ENCODE results near the gene EGF. TPM values are rescaled to one million over a fixed set of nuclear protein-coding genes. Genes with fewer than 3 reads are reported as not detected.

EGF gene
- total RNA-seq, 1 donor from 2014 or later, result not detected

DNA sequence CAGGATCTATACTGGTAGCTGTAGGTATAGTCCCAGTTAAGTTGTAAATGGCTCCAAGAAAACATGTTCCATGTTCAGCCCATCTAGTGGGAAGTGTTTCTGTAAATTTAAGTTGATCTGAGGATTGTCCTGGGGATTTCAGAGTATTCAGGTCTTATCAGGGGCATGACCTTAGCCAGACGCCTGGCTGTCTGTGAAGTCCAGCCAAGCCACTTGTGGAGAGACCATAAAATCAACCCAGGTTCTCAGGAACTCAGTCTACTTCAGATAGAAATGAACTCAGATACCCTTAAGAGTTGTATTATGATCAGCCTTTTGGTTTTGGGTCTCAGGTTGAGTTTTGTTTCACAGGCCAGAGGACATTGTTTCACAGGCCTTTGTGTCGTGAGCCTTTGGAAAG is 95.9 kb downstream of the EGF start:
- TF ChIP-seq, protein P1, sequence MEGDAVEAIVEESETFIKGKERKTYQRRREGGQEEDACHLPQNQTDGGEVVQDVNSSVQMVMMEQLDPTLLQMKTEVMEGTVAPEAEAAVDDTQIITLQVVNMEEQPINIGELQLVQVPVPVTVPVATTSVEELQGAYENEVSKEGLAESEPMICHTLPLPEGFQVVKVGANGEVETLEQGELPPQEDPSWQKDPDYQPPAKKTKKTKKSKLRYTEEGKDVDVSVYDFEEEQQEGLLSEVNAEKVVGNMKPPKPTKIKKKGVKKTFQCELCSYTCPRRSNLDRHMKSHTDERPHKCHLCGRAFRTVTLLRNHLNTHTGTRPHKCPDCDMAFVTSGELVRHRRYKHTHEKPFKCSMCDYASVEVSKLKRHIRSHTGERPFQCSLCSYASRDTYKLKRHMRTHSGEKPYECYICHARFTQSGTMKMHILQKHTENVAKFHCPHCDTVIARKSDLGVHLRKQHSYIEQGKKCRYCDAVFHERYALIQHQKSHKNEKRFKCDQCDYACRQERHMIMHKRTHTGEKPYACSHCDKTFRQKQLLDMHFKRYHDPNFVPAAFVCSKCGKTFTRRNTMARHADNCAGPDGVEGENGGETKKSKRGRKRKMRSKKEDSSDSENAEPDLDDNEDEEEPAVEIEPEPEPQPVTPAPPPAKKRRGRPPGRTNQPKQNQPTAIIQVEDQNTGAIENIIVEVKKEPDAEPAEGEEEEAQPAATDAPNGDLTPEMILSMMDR (IDR thresholded peaks at IDR 0.05; ENCODE audit: partially characterized antibody, unreplicated experiment), result no peak
- H3K4me1 Mint-ChIP-seq (ENCODE audit: low read depth, unreplicated experiment), result peaks cover 3% of the 10 kb centered on the region
- H3K27me3 Mint-ChIP-seq (ENCODE audit: unreplicated experiment), result no peaks in the 10 kb centered on the region
- no peak overlapping the region for H3K27ac Mint-ChIP-seq (ENCODE audit: unreplicated experiment)
- no peak overlapping the region for H3K4me3 Mint-ChIP-seq (ENCODE audit: unreplicated experiment)
- no peaks in the 10 kb centered on the region for H3K36me3 Mint-ChIP-seq (ENCODE audit: unreplicated experiment)
- no peak for DNase-seq
- H3K9me3 Mint-ChIP-seq (ENCODE audit: unreplicated experiment), result no peaks in the 10 kb centered on the region

DNA sequence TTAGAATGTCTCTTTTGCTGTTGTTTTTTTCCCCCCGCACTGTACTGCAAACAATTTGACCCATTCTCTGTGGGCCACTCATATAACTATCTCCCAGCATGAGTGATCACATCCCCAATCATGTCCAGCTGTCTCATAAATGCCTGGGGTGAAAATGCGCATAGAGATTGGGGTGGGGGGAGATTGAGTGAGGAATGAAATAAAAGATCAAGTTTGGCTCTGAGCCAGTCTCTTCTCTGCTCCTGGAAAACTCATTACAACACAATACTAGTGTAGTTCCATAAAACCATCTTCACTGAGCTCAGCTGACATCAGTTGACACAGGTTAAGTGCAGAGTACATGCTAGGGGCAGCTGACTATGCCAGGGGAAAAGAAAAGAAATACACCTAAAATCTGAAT is 96.9 kb downstream of the EGF start:
- Mint-ChIP-seq H3K36me3 (ENCODE audit: unreplicated experiment) (no peaks in the 10 kb centered on the region), H3K4me3 (ENCODE audit: unreplicated experiment) (no peak overlapping the region), H3K9me3 (ENCODE audit: unreplicated experiment) (no peaks in the 10 kb centered on the region), H3K4me1 (ENCODE audit: low read depth, unreplicated experiment) (peaks cover 3% of the 10 kb centered on the region), H3K27me3 (ENCODE audit: unreplicated experiment) (no peaks in the 10 kb centered on the region), H3K27ac (ENCODE audit: unreplicated experiment) (no peak overlapping the region)
- DNase-seq, result no peak
- TF ChIP-seq, protein P1 (IDR thresholded peaks at IDR 0.05; ENCODE audit: partially characterized antibody, unreplicated experiment), result no peak

DNA sequence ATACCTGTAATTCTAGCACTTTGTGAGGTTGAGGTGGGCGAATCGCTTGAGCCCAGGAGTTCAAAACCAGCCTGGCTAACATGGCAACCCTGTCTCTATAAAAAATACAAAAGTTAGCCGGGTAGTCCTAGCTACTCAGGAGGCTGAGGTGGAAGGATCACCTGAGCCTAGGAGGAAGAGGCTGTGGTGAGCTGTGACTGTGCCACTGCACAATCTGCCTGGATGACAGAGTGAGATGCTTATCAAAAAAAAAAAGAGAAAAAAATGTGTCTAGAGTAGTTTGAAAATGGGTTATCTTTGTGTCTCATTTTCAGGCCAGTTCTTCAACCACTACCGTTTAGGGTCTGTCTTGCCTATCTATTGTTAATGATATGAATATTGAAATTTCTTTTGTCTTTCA is 98.1 kb downstream of the EGF start:
- H3K4me1 Mint-ChIP-seq (ENCODE audit: low read depth, unreplicated experiment), result peaks cover 3% of the 10 kb centered on the region
- H3K9me3 Mint-ChIP-seq (ENCODE audit: unreplicated experiment), result no peaks in the 10 kb centered on the region
- TF ChIP-seq, protein P1 (IDR thresholded peaks at IDR 0.05; ENCODE audit: partially characterized antibody, unreplicated experiment), result no peak
- no peak for DNase-seq
- H3K27me3 Mint-ChIP-seq (ENCODE audit: unreplicated experiment), result no peaks in the 10 kb centered on the region
- no peaks in the 10 kb centered on the region for H3K36me3 Mint-ChIP-seq (ENCODE audit: unreplicated experiment)
- H3K4me3 Mint-ChIP-seq (ENCODE audit: unreplicated experiment), result no peak overlapping the region
- H3K27ac Mint-ChIP-seq (ENCODE audit: unreplicated experiment), result no peak overlapping the region

DNA sequence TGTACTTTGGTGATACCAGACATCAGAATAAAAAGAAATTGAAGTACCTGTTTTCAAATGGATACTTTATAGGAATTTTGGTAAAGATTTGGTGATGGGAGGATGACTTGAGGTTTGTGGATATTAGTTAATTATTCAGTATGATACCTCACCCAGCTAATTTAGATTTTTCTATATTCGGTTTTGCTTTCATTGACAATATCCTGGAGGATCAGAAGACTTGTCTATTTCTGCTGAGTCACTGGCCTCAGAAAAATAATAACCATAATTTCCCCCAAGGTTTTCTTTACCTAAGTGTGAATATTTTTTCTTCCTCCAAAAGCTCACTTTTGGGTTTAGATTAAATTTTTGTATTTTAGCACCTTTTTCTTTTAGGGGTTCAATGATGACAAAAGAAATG is 100.2 kb downstream of the EGF start:
- TF ChIP-seq, protein P1 (IDR thresholded peaks at IDR 0.05; ENCODE audit: partially characterized antibody, unreplicated experiment), result no peak
- no peak overlapping the region for H3K4me3 Mint-ChIP-seq (ENCODE audit: unreplicated experiment)
- H3K27ac Mint-ChIP-seq (ENCODE audit: unreplicated experiment), result no peak overlapping the region
- peaks cover 3% of the 10 kb centered on the region for H3K4me1 Mint-ChIP-seq (ENCODE audit: low read depth, unreplicated experiment)
- DNase-seq, result no peak
- no peaks in the 10 kb centered on the region for H3K36me3 Mint-ChIP-seq (ENCODE audit: unreplicated experiment)
- H3K9me3 Mint-ChIP-seq (ENCODE audit: unreplicated experiment), result no peaks in the 10 kb centered on the region
- no peaks in the 10 kb centered on the region for H3K27me3 Mint-ChIP-seq (ENCODE audit: unreplicated experiment)

DNA sequence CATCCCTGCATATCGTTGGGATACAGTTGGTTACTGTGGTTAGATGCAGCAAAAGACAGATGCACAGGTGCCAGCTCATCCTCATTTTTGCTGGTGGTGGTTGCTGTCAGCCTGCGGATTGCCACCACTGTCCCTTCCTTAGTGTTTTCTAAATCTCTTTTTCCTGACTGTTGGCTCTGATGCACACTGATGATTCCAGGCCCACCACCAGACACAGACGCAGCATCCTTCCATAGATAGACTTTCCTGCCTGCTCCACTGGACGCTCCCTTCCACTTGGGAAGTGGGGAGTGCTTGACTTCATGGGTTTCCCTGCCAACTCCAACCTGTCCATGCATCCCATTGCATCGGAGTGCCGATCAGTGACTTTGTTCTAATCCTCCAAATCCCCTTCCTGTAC is 101.5 kb downstream of the EGF start:
- Mint-ChIP-seq H3K27ac (ENCODE audit: unreplicated experiment) (no peak overlapping the region), H3K4me1 (ENCODE audit: low read depth, unreplicated experiment) (peaks cover 3% of the 10 kb centered on the region), H3K9me3 (ENCODE audit: unreplicated experiment) (no peaks in the 10 kb centered on the region), H3K27me3 (ENCODE audit: unreplicated experiment) (no peaks in the 10 kb centered on the region), H3K36me3 (ENCODE audit: unreplicated experiment) (no peaks in the 10 kb centered on the region), H3K4me3 (ENCODE audit: unreplicated experiment) (no peak overlapping the region)
- TF ChIP-seq, protein P1 (IDR thresholded peaks at IDR 0.05; ENCODE audit: partially characterized antibody, unreplicated experiment), result no peak
- DNase-seq, result no peak

All from glutamatergic neuron (in vitro differentiated cells).